ENCODE measurements around the gene ENHO.

DNA sequence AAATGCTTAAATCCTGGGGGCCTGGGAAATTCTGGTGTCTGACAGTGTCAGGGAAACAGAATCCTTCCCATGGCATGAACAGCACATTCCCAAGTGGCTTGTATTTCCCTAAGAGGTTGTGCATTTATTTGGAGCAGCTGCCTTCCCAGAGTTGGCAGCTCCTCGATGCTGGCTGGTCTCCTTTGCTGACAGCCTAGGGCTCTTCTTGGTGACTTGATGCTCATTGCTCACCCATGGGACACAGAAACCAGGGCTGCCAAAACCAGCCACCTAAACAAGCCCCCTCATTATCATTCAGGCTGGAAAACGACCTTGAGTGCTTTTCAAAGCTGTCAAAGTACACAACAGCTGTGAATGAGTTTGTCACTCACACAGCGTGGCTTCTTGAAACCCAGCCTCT, 24.2 kb downstream of the ENHO start:
- TF ChIP-seq, protein P1, sequence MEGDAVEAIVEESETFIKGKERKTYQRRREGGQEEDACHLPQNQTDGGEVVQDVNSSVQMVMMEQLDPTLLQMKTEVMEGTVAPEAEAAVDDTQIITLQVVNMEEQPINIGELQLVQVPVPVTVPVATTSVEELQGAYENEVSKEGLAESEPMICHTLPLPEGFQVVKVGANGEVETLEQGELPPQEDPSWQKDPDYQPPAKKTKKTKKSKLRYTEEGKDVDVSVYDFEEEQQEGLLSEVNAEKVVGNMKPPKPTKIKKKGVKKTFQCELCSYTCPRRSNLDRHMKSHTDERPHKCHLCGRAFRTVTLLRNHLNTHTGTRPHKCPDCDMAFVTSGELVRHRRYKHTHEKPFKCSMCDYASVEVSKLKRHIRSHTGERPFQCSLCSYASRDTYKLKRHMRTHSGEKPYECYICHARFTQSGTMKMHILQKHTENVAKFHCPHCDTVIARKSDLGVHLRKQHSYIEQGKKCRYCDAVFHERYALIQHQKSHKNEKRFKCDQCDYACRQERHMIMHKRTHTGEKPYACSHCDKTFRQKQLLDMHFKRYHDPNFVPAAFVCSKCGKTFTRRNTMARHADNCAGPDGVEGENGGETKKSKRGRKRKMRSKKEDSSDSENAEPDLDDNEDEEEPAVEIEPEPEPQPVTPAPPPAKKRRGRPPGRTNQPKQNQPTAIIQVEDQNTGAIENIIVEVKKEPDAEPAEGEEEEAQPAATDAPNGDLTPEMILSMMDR (IDR thresholded peaks at IDR 0.05), result no peak
- no peak for TF ChIP-seq POLR2A (IDR thresholded peaks at IDR 0.05)

Data from upper lobe of left lung (tissue), 4 donors.